GM12865 (cell line): ENCODE data around the gene FAM20B.

Experiments used
- DNase-seq: peaks from one replicate; pipeline ENCODE4 v3.0.0; 2010; ENCODE audit warnings: low read depth
- H3K4me3 ChIP-seq: 2 replicates; pipeline ENCODE4 v1.5.1; 2011; ENCODE audit warnings: mild to moderate bottlenecking, low read depth, low read length, control low read depth
- CTCF ChIP-seq: IDR thresholded peaks from 2 replicates; pipeline ENCODE4 v1.5.1; 2011; ENCODE audit warnings: low read length, control low read depth, low read depth, inconsistent platforms; ENCODE audit not compliant: insufficient read depth; ENCODE audit errors: missing control alignments

The FAM20B gene

GRCh38 chr1:179053486-179053885 is 27.8 kb downstream of the FAM20B start:
- no peak for TF ChIP-seq CTCF
- no peak overlapping the region for H3K4me3 ChIP-seq
- no peak for DNase-seq

- H3K4me3 ChIP-seq = no peak overlapping the region
- TF ChIP-seq CTCF = no peak
- no peak for DNase-seq
Measured at GRCh38 chr1:179055937-179056336, 30.2 kb downstream of the FAM20B start.

GRCh38 chr1:179058487-179059483 is 33.1 kb downstream of the FAM20B start:
- no peak for DNase-seq
- H3K4me3 ChIP-seq = no peak overlapping the region
- TF ChIP-seq CTCF = no peak

- DNase-seq = no peak
- H3K4me3 ChIP-seq = no peak overlapping the region
- TF ChIP-seq CTCF = no peak
Measured at GRCh38 chr1:179061360-179062282, 35.9 kb downstream of the FAM20B start.

GRCh38 chr1:179066471-179066870 is 40.8 kb downstream of the FAM20B start:
- TF ChIP-seq CTCF = no peak
- H3K4me3 ChIP-seq = no peak overlapping the region
- DNase-seq = no peak

- no peak for TF ChIP-seq CTCF
- no peak overlapping the region for H3K4me3 ChIP-seq
- no peak for DNase-seq
Measured at GRCh38 chr1:179077396-179077795, 51.7 kb downstream of the FAM20B start.
